ENCODE results near the gene MARK2.
"Not testable (repeated sequence)": the region's sequence is repeated elsewhere in the genome, so short reads cannot be mapped to it uniquely, and the experiment has no call there.

The MARK2 gene

GRCh38 chr11:63858628-63859550, 20.0 kb downstream of the MARK2 start:
- no peak for FAIRE-seq

- FAIRE-seq = no peak
Measured at GRCh38 chr11:63862923-63863322, 24.0 kb downstream of the MARK2 start.

GRCh38 chr11:63863620-63864019, 24.7 kb downstream of the MARK2 start:
- not testable (repeated sequence) for FAIRE-seq

GRCh38 chr11:63866211-63866610, 27.3 kb downstream of the MARK2 start:
- no peak for FAIRE-seq

GRCh38 chr11:63867511-63867910, 28.6 kb downstream of the MARK2 start:
- FAIRE-seq = no peak

GRCh38 chr11:63868399-63869064, 29.6 kb downstream of the MARK2 start:
- FAIRE-seq = no peak

- no peak for FAIRE-seq
Measured at GRCh38 chr11:63869171-63869591, 30.3 kb downstream of the MARK2 start.

GRCh38 chr11:63869683-63870082, 30.8 kb downstream of the MARK2 start:
- FAIRE-seq = no peak

- FAIRE-seq = no peak
Measured at GRCh38 chr11:63870351-63871140, 31.6 kb downstream of the MARK2 start.

GRCh38 chr11:63871962-63872799, 33.3 kb downstream of the MARK2 start:
- FAIRE-seq = peak; percentile 64

GRCh38 chr11:63872800-63873197, 33.9 kb downstream of the MARK2 start:
- FAIRE-seq = no peak

- no peak for FAIRE-seq
Measured at GRCh38 chr11:63873311-63873710, 34.4 kb downstream of the MARK2 start.

GRCh38 chr11:63874511-63874910, 35.6 kb downstream of the MARK2 start:
- no peak for FAIRE-seq

- FAIRE-seq = no peak
Measured at GRCh38 chr11:63875506-63876065, 36.7 kb downstream of the MARK2 start.

GRCh38 chr11:63876616-63877015, 37.7 kb downstream of the MARK2 start:
- FAIRE-seq = no peak

GRCh38 chr11:63877658-63878241, 38.8 kb downstream of the MARK2 start:
- no peak for FAIRE-seq

GRCh38 chr11:63879598-63880402, 40.9 kb downstream of the MARK2 start:
- no peak for FAIRE-seq

- FAIRE-seq = no peak
Measured at GRCh38 chr11:63880403-63880790, 41.5 kb downstream of the MARK2 start.

- FAIRE-seq = no peak
Measured at GRCh38 chr11:63882555-63883242, 43.8 kb downstream of the MARK2 start.

GRCh38 chr11:63883791-63884190, 44.9 kb downstream of the MARK2 start:
- FAIRE-seq = no peak
